ENCODE measurements around the gene KRT1.

DNA sequence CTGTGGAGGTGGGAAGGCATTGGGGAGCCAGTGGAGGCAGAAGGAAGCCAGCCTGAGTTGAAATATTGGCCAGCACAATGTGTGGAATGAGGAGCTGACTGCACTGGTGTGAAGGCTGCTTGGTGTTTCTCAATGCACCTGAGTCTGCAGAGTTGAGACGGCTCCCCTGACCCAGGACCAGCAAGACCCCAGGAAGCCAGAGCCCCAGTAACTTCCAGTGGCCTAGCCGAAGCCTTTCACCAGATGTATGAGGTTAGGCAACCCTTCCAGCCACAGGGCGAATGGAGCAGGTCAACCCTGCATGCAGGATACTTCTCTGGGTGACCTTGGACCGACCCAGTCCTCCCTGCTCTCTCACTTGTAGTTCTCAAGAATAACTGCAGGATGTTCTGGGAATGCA lies 48.9 kb downstream of the KRT1 start:
- TF ChIP-seq CTCF (IDR thresholded peaks at IDR 0.05) = no peak
- no peak for TF ChIP-seq EP300 (IDR thresholded peaks at IDR 0.05)
- no peak for TF ChIP-seq POLR2A (IDR thresholded peaks at IDR 0.05)
- no peak for TF ChIP-seq POLR2AphosphoS5 (IDR thresholded peaks at IDR 0.05)
